Ectodermal cell (in vitro differentiated cells): ENCODE measurements around the gene CREB1.

Source experiments
- H3K27ac ChIP-seq: 2 replicates; pipeline ENCODE4 v1.7.0; 2013; ENCODE audit warnings: mild to moderate bottlenecking, low read depth, low read length; ENCODE audit not compliant: insufficient read depth, poor library complexity, severe bottlenecking
- H3K27me3 ChIP-seq: 2 replicates; pipeline ENCODE4 v1.7.0; 2013; ENCODE audit warnings: mild to moderate bottlenecking, low read length; ENCODE audit not compliant: insufficient read depth, control insufficient read depth, poor library complexity, severe bottlenecking
- H3K36me3 ChIP-seq: one replicate; pipeline ENCODE4 v1.7.0; 2013; ENCODE audit warnings: low read length; ENCODE audit not compliant: control insufficient read depth, insufficient read depth
- H3K4me1 ChIP-seq: one replicate; pipeline ENCODE4 v1.7.0; 2013; ENCODE audit warnings: low read length; ENCODE audit not compliant: control insufficient read depth, insufficient read depth
- H3K4me3 ChIP-seq: 2 replicates; pipeline ENCODE4 v1.7.0; 2013; ENCODE audit warnings: low read depth, low read length, control low read depth; ENCODE audit not compliant: insufficient read depth
- H3K9me3 ChIP-seq: 2 replicates; pipeline ENCODE4 v1.7.0; 2013; ENCODE audit warnings: mild to moderate bottlenecking, low read length, moderate library complexity; ENCODE audit not compliant: control insufficient read depth
- WGBS, 2 experiments: methylation state at CpG; one replicate each; pipeline ENCODE4 v1.1.7; 2013; ENCODE audit warnings: missing lambda C conversion rate in 2 of 2; 5-methylcytosine and 5-hydroxymethylcytosine counted together

The CREB1 gene

DNA sequence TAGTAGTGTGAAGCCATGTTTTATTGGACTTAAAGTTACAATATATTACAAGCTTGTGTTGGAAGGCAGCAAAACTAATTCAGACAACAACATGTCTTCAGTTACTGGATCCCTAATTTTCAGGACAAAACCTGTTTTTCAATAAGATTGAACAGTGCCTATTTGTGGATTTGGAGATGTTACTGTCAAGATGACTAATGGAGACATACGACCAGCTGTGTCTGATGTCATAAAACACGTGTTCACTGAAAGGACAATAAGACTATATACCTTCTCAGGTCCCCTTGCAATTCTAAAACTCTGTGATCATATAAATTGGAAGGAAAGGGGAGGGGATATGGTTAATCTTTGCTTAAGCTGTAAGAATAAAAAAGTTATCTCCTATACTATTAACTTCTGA is 73.7 kb downstream of the CREB1 start:
- Histone ChIP-seq H3K9me3 (no peaks in the 10 kb centered on the region), H3K27me3 (no peaks in the 10 kb centered on the region), H3K27ac (no peak overlapping the region), H3K4me1 (no peaks in the 10 kb centered on the region), H3K36me3 (peaks cover 3% of the 10 kb centered on the region), H3K4me3 (no peak overlapping the region)
- WGBS, 2 experiments = 94 to 100% methylated on average over 1 to 2 of the region's 2 CpGs

DNA sequence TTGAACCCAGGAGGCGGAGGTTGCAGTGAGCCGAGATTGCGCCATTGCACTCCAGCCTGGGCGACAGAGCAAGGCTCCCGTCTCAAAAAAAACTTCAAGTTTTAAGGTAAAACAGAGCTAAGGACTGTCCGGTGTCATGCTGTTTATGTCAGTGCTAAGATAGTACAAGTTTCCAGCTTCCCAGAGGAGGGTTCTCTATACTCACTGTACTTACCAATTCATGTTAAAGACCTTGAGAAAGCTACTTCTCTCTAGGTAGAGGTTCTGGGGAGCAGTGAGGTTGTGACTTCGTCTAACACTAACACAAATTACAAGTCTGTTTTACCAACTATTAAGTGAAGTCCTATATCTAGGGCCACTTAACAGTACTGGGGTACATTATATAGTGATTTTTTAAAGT is 76.6 kb downstream of the CREB1 start:
- H3K27me3 ChIP-seq = no peaks in the 10 kb centered on the region
- H3K4me3 ChIP-seq = no peak overlapping the region
- no peaks in the 10 kb centered on the region for H3K9me3 ChIP-seq
- H3K27ac ChIP-seq = no peak overlapping the region
- 97% methylated on average over 6 of the region's 7 CpGs for WGBS, 2 experiments
- no peaks in the 10 kb centered on the region for H3K4me1 ChIP-seq
- H3K36me3 ChIP-seq = peaks cover 4% of the 10 kb centered on the region

DNA sequence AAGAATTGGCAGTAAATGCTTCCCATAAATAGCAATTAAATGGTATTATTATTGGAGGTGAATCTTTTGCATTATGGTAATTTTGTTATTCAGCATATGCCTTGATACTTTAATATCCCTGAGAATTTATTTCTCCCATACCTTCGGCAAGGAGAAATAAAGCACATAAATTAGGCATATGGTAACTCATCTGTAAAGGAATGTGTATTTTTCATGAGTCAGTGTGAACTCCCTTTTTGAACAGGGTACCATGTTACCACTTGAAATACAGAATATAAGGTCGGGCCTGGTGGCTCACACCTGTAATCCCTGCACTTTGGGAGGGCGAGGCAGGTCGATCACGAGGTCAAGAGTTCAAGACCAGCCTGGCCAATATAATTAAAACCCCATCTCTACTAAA is 77.1 kb downstream of the CREB1 start:
- Histone ChIP-seq H3K27ac (no peak overlapping the region), H3K36me3 (peaks cover 4% of the 10 kb centered on the region)
- WGBS, 2 experiments = 87 to 94% methylated on average over 5 of the region's 5 CpGs

DNA sequence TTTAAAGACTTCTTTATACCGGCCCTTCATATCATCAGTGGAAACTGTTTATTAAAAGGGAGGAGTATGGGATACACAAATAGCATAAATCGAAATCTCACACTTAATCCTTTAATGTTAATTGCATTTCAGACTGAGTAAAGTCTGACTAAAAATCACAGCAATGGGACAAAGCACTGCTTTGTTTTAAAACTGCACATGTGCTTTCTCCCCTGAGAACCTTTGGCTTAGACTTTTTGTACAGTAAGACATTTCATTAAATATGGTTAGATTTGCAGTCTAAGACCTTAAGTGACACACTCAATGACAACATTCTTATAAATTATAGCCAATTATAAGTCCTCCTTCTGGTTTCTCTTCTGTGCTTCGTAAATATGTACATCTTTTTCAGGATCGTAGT is 83.0 kb downstream of the CREB1 start:
- Histone ChIP-seq H3K4me1 (no peaks in the 10 kb centered on the region), H3K9me3 (no peaks in the 10 kb centered on the region), H3K4me3 (no peak overlapping the region), H3K36me3 (peaks cover 15% of the 10 kb centered on the region), H3K27ac (no peak overlapping the region), H3K27me3 (no peaks in the 10 kb centered on the region)
- WGBS, 2 experiments = 81 to 91% methylated on average over 3 of the region's 4 CpGs

More for the DNA sequence above, 77.1 kb downstream of the CREB1 start:
- Histone ChIP-seq H3K4me3 (no peak overlapping the region), H3K27me3 (no peaks in the 10 kb centered on the region), H3K9me3 (no peaks in the 10 kb centered on the region), H3K4me1 (no peaks in the 10 kb centered on the region)

DNA sequence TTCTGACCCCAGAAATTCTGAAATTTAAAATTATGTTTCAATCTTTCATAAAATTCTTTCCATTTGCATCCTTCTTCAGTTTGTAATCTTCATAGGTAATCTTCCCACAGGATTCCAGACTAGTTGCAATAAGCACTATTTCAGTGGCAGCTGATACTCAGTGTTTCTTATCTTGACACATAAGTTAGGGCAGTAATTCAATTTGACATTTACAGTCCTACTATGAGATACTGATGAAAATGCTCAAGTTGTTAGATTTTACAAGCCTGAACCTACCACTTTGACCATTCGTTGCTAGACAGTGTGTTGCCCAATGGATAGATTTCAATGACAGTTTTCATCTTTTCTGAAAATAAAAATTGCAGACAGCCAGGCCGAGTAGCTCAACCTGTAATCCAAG is 85.1 kb downstream of the CREB1 start:
- no peak overlapping the region for H3K4me3 ChIP-seq

DNA sequence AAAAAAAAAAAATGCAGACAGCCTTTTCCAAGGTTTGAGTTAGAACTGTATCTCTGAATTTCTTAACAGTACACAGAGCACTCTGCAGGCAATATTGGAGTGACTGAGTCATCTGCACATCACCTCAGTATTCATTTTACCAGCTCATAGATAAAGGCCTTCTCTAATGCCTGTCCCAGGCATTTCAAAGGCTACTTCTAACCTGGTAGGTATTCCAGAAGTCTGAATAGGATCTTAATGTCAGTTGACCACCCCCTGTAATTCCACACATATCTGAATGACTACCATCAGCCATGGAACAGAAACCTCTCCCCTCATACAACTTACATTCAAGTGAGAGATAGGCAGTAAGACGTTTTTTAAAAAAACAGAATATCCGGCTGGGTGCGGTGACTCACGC is 86.4 kb downstream of the CREB1 start:
- Histone ChIP-seq H3K36me3 (peaks cover 14% of the 10 kb centered on the region), H3K9me3 (no peaks in the 10 kb centered on the region), H3K27me3 (no peaks in the 10 kb centered on the region), H3K27ac (no peak overlapping the region), H3K4me3 (no peak overlapping the region), H3K4me1 (no peaks in the 10 kb centered on the region)
- WGBS, 2 experiments = 86 to 94% methylated on average over 4 of the region's 4 CpGs

More for the DNA sequence above, 85.1 kb downstream of the CREB1 start:
- Histone ChIP-seq H3K4me1 (no peaks in the 10 kb centered on the region), H3K9me3 (no peaks in the 10 kb centered on the region), H3K36me3 (peaks cover 11% of the 10 kb centered on the region), H3K27ac (no peak overlapping the region), H3K27me3 (no peaks in the 10 kb centered on the region)
- 93 to 94% methylated on average over 2 of the region's 2 CpGs for WGBS, 2 experiments

DNA sequence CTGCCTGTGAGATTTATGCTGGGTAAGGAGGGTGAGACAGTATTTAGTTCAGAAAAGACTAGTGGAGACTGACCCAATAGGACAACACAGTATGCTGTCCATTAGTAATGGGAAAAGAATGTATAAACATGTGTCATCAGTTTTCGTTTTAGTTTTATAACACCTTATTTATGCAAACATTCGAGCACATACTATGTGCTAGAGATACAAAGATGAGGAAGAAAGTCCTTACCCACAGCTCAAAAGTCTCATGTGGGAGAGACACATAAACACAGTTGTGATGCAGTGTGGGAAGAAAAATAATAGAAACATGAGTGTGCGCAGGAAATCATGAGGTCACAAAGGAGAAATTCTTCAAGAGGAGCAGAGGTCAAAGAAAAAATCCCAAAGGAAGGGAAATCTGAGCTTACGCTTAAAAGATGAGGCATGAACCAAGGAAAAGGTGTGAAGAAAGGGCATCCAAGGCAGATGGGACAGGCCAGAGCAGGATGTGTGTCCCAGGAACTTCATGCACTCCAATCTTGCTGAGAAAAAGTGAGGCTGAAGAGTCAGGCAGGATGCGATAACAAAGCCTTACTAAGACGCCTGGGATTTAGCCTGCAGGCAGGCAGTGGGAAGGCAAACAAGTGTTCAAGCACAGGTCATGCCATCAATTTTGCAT is 87.4 kb downstream of the CREB1 start:
- Histone ChIP-seq H3K27ac (peak overlapping the region; percentile 36), H3K36me3 (peaks cover 21% of the 10 kb centered on the region), H3K4me3 (no peak overlapping the region), H3K4me1 (no peaks in the 10 kb centered on the region), H3K27me3 (no peaks in the 10 kb centered on the region), H3K9me3 (no peaks in the 10 kb centered on the region)
- 87 to 91% methylated on average over 5 to 6 of the region's 6 CpGs for WGBS, 2 experiments

DNA sequence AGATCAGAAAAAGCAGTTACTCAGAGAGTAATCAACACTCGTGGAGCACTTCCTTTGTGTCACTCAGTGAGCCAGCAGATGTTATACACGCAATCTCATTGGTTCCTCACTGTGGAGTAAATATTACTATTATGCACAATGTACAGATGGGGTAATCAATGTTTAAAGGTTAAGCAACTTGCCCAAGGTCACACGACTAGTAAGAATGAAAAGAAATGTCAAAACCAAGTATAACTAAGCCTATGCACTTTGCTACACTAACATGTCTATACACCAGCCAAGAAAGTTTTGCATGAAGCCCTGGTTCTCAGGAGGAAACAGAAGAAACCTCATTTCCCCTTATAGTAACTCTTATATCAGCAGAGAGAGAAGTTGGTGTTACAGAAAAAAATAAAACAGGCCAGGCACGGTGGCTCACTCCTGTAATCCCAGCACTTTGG is 90.0 kb downstream of the CREB1 start:
- WGBS, 2 experiments = 92% methylated on average over 4 of the region's 4 CpGs

DNA sequence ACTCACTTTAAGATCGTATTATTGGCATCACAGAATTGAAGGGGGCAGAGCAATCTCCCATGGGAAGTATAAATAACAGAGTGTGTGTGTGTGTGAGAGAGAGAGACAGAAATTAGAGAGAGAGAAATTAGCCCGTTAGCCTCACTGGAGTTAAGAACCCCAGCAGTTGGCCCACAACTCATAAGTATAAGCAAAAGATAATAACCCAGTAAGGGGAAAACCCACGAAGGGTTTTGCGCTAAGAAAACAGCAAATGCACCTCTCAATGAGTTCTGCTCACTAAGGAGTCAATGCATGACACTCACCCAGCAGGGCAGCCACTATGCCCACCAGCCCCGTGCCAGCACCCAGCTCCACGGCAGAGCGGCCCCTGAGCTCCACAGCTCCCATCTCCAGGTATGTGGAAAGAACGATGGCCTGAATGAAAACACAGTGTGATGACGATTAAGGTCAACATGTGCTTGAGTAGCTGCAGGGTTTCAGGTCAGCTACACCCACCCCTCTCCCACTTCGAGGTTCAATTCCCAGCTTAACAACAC is 91.8 kb downstream of the CREB1 start:
- 91 to 96% methylated on average over 10 of the region's 10 CpGs for WGBS, 2 experiments
- H3K27me3 ChIP-seq = peaks cover 5% of the 10 kb centered on the region
- no peak overlapping the region for H3K27ac ChIP-seq
- H3K4me1 ChIP-seq = no peaks in the 10 kb centered on the region
- no peaks in the 10 kb centered on the region for H3K9me3 ChIP-seq
- peaks cover 21% of the 10 kb centered on the region for H3K36me3 ChIP-seq
- no peak overlapping the region for H3K4me3 ChIP-seq

More for the DNA sequence above, 90.0 kb downstream of the CREB1 start:
- H3K4me3 ChIP-seq = no peak overlapping the region
- H3K27ac ChIP-seq = no peak overlapping the region
- H3K27me3 ChIP-seq = no peaks in the 10 kb centered on the region
- no peaks in the 10 kb centered on the region for H3K9me3 ChIP-seq
- H3K36me3 ChIP-seq = peaks cover 29% of the 10 kb centered on the region
- H3K4me1 ChIP-seq = no peaks in the 10 kb centered on the region

DNA sequence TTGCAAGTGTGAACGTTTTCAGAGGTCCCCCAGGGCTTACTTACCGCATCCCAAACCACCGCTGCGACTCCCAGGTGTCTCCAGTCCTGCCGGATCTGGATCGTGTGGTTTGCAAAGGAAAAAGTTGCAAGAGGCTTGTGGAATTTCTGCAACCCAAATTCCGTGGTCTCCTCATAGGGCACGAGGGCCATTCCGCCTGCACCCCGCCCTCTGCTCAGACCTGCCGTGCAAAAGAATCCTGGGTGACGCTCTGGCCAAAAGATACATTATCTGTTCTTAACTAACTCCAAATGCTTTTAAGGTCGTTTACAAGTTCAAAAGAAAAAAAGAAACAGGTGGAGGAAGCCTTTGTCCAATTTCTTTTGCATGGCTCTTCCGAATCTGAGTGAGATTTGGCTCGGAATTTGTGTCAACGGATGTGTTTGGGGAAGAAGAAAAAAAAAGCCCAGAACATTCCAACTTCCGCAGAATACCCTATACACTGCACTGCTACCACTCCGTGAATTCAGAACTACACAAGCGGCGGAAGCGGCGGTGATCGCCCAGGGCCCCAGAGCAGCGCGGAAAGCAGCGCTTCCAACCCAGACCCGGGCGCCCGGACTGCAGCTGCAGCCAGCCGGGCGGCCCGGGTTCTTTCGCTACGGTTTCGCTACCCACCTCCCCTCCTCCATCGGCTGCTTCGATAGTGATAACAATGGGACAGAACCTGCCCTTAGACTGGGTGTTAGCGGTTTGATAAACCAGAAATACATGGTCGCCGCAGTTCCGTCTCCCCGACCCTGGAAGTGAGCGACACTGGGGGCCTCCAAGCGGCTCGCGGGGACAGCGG is 94.6 kb downstream of the CREB1 start:
- Histone ChIP-seq H3K36me3 (peaks cover 21% of the 10 kb centered on the region), H3K27me3 (peaks cover 14% of the 10 kb centered on the region), H3K27ac (peak overlapping the region; percentile 67), H3K4me1 (no peaks in the 10 kb centered on the region), H3K9me3 (no peaks in the 10 kb centered on the region), H3K4me3 (peak overlapping the region; percentile 86)
- WGBS, 2 experiments = 3 to 5% methylated on average over 47 of the region's 47 CpGs
